ENCODE results near the gene MYL10.

MYL10 gene

DNA sequence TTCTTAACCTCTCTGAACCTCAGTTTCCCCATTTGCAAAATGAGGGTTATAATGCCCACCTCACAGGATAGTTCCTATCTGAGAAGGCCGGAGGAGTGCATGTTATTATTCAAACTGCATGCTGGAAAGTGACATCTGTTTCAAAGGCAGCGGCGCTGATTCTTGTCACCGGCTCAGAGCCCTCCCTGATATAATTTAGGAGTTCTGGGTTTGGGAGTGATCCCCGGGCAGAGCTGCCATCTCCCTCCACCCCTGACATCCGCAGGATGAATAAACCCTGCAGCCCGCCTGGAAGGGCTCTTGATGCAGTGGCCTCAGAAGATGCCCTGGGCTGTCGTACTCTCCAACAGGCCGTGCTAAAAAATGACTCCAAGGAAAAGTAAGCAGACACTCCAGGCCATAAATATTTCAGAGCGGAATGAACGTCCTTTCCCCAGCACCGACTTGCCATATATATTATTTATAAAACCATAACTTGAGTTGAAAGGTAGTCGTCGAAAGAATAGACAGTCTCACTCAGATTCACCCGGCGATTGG is 47.0 kb upstream of the MYL10 start:
- no peaks in the 10 kb centered on the region for H3K9me3 ChIP-seq (ENCODE audit: control insufficient read depth, low read length)
- H3K27me3 ChIP-seq (ENCODE audit: control insufficient read depth, insufficient read depth, low read length) = no peaks in the 10 kb centered on the region
- no peaks in the 10 kb centered on the region for H3K79me2 ChIP-seq
- no peak overlapping the region for H3K27ac ChIP-seq
- no peak overlapping the region for H3K4me2 ChIP-seq (ENCODE audit: low read length)
- TF ChIP-seq, protein P1, sequence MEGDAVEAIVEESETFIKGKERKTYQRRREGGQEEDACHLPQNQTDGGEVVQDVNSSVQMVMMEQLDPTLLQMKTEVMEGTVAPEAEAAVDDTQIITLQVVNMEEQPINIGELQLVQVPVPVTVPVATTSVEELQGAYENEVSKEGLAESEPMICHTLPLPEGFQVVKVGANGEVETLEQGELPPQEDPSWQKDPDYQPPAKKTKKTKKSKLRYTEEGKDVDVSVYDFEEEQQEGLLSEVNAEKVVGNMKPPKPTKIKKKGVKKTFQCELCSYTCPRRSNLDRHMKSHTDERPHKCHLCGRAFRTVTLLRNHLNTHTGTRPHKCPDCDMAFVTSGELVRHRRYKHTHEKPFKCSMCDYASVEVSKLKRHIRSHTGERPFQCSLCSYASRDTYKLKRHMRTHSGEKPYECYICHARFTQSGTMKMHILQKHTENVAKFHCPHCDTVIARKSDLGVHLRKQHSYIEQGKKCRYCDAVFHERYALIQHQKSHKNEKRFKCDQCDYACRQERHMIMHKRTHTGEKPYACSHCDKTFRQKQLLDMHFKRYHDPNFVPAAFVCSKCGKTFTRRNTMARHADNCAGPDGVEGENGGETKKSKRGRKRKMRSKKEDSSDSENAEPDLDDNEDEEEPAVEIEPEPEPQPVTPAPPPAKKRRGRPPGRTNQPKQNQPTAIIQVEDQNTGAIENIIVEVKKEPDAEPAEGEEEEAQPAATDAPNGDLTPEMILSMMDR (IDR thresholded peaks at IDR 0.05) = no peak
- H3K4me3 ChIP-seq (ENCODE audit: low read depth, low read length) = no peak overlapping the region
- no peak overlapping the region for H2AFZ ChIP-seq
- H3K9ac ChIP-seq = no peak overlapping the region
- H3K4me1 ChIP-seq = no peaks in the 10 kb centered on the region
- H3K36me3 ChIP-seq (ENCODE audit: control insufficient read depth, insufficient read depth, low read length) = no peaks in the 10 kb centered on the region

DNA sequence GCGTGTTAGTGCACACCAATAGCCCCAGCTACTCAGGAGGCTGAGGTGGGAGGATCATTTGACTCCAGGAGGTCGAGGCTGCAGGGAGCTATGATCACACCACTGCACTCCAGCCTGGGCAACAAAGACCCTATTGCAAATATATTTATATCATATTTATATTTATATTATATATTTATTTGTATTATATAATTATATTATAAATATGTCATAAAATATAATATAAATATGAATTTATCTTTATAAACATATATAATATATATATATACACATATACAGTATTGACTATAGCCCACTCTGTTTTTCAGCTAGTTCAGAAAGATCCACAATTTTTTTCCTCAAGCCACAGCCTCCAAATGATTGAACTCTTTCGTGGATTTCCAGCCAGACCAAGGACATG is 45.3 kb upstream of the MYL10 start:
- no peaks in the 10 kb centered on the region for H3K4me1 ChIP-seq
- H3K27ac ChIP-seq = no peak overlapping the region
- no peak overlapping the region for H3K9ac ChIP-seq
- H3K4me2 ChIP-seq (ENCODE audit: low read length) = no peak overlapping the region
- H3K79me2 ChIP-seq = no peaks in the 10 kb centered on the region
- no peaks in the 10 kb centered on the region for H3K36me3 ChIP-seq (ENCODE audit: control insufficient read depth, insufficient read depth, low read length)
- H2AFZ ChIP-seq = no peak overlapping the region
- no peaks in the 10 kb centered on the region for H3K27me3 ChIP-seq (ENCODE audit: control insufficient read depth, insufficient read depth, low read length)
- TF ChIP-seq, protein P1 (IDR thresholded peaks at IDR 0.05) = no peak
- no peak overlapping the region for H3K4me3 ChIP-seq (ENCODE audit: low read depth, low read length)
- H3K9me3 ChIP-seq (ENCODE audit: control insufficient read depth, low read length) = no peaks in the 10 kb centered on the region

DNA sequence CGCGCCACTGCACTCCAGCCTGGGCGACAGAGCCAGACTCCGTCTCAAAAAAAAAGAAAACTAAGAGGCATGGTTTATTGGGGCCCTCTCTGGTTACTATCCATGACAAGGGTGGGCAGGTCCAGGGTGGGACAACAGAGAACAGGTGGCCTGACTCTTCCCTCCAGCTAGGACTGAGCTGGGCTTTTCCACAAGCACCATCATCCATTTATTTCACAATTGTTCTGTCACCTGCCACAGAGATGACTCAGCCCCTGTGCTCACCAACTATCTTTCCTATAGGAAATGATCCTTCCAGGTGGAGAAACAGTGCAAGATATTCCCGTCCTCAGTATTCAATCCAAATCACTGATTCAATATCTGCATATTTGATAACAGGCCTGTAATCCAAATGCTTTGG is 44.9 kb upstream of the MYL10 start:
- H3K4me3 ChIP-seq (ENCODE audit: low read depth, low read length) = no peak overlapping the region
- H3K9ac ChIP-seq = no peak overlapping the region
- H2AFZ ChIP-seq = no peak overlapping the region
- TF ChIP-seq, protein P1 (IDR thresholded peaks at IDR 0.05) = no peak
- no peaks in the 10 kb centered on the region for H3K9me3 ChIP-seq (ENCODE audit: control insufficient read depth, low read length)
- H3K79me2 ChIP-seq = no peaks in the 10 kb centered on the region
- no peaks in the 10 kb centered on the region for H3K4me1 ChIP-seq
- no peaks in the 10 kb centered on the region for H3K36me3 ChIP-seq (ENCODE audit: control insufficient read depth, insufficient read depth, low read length)
- H3K4me2 ChIP-seq (ENCODE audit: low read length) = no peak overlapping the region
- H3K27me3 ChIP-seq (ENCODE audit: control insufficient read depth, insufficient read depth, low read length) = no peaks in the 10 kb centered on the region
- no peak overlapping the region for H3K27ac ChIP-seq

DNA sequence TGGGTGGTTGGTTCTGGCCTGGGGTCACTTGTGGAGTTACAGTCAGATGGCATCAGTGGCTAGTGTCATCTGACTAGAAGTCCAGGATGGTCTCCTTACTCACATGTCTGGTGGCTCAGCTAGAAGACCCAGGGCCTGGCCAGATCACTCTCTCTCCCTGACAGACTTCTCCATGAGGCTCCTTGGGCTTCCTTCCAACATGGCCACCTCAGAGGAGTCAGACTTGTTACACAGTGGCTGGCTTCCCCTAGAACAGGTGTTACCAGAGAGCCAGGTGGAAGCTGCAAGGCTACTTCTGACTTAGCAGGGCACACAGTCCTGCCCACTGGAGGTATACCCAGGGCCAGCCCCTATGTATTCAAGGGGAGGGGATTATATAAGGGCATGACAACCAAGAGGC is 44.2 kb upstream of the MYL10 start:
- no peak overlapping the region for H3K27ac ChIP-seq
- H3K36me3 ChIP-seq (ENCODE audit: control insufficient read depth, insufficient read depth, low read length) = no peaks in the 10 kb centered on the region
- no peak overlapping the region for H3K4me3 ChIP-seq (ENCODE audit: low read depth, low read length)
- no peak overlapping the region for H3K9ac ChIP-seq
- no peak overlapping the region for H3K4me2 ChIP-seq (ENCODE audit: low read length)
- no peak overlapping the region for H2AFZ ChIP-seq
- no peaks in the 10 kb centered on the region for H3K9me3 ChIP-seq (ENCODE audit: control insufficient read depth, low read length)
- H3K79me2 ChIP-seq = no peaks in the 10 kb centered on the region
- TF ChIP-seq, protein P1 (IDR thresholded peaks at IDR 0.05) = no peak
- no peaks in the 10 kb centered on the region for H3K27me3 ChIP-seq (ENCODE audit: control insufficient read depth, insufficient read depth, low read length)
- H3K4me1 ChIP-seq = no peaks in the 10 kb centered on the region

All from parathyroid adenoma (tissue), 2 donors.